Endothelial cell of umbilical vein (primary cell): ENCODE measurements around the gene DPH2. TPM values are rescaled to one million over a fixed set of nuclear protein-coding genes. Genes with fewer than 3 reads are reported as not detected.
A peak's percentile ranks its signal among the peaks of the same experiment; 100 is the strongest.

Experiments used
- BruUV-seq: library from RNA; stranded (reverse); fragments of 400-500 nt; replicated peaks from 2 replicates; lab custom pipeline; 2021; lab: Mats Ljungman, UMichigan
- CTCF ChIA-PET: fragments of 300-600, 350-600 bp; sonication (Branson Sonifier 250); formaldehyde crosslinking; loops from one replicate; lab custom pipeline; 2021; ENCODE audit warnings: antibody characterized with exemption, inconsistent platforms; lab: Charles Lee
- POLR2A ChIA-PET: fragments of 300-600, 350-600 bp; sonication (Branson Sonifier 250); formaldehyde crosslinking; loops from one replicate; lab custom pipeline; 2021; ENCODE audit warnings: antibody characterized with exemption, inconsistent platforms; lab: Charles Lee
- DNase-seq: peaks from one replicate; pipeline ENCODE4 v3.0.0-alpha.2; 2011; ENCODE audit warnings: low read depth, low spot score
- FAIRE-seq: peaks from 2 replicates; lab custom pipeline; 2011; peaks lifted over from hg19 to GRCh38; lab: Jason Lieb, UNC
- H2AFZ ChIP-seq: 2 replicates; pipeline ENCODE4 v1.6.0; 2012; ENCODE audit warnings: low read depth, low read length, control low read depth, inconsistent platforms
- H3K27ac ChIP-seq: 2 replicates; pipeline ENCODE4 v1.5.1; 2011; ENCODE audit warnings: low read depth, mild to moderate bottlenecking, control low read depth, low read length, moderate library complexity; ENCODE audit not compliant: insufficient read depth
- H3K27me3 ChIP-seq, 2 experiments: 2 replicates each; pipeline versions ENCODE4 v1.6.0 to v1.6.1; 2011; ENCODE audit warnings: low read length in 2 of 2, mixed read lengths in 1 of 2; ENCODE audit not compliant: control insufficient read depth in 2 of 2, insufficient read depth in 2 of 2
- H3K36me3 ChIP-seq, 2 experiments: 2 replicates in 1 of 2; 3 replicates in 1 of 2; pipeline ENCODE4 v1.5.1; 2011; ENCODE audit warnings: low read length in 2 of 2, mild to moderate bottlenecking in 1 of 2, moderate library complexity in 1 of 2; ENCODE audit not compliant: control insufficient read depth in 2 of 2, insufficient read depth in 2 of 2; ENCODE audit errors: extremely low read depth in 1 of 2
- H3K4me1 ChIP-seq: 3 replicates; pipeline ENCODE4 v1.5.1; 2011; ENCODE audit warnings: mild to moderate bottlenecking, low read length; ENCODE audit not compliant: control insufficient read depth, insufficient read depth; ENCODE audit errors: extremely low read depth
- H3K4me2 ChIP-seq: 2 replicates; pipeline ENCODE4 v1.6.1; 2011; ENCODE audit warnings: low read length, control low read depth, mixed read lengths; ENCODE audit not compliant: insufficient read depth
- H3K4me3 ChIP-seq, 3 experiments: fragments of 200-600 bp in 1 of 3; sonication (generic), shearing (Covaris generic) in 1 of 3; replicated peaks in 1 of 3; 2 replicates each; pipeline ENCODE4 v1.5.1; 2011 to 2016; ENCODE audit warnings: control low read depth in 3 of 3, low read length in 3 of 3, mild to moderate bottlenecking in 2 of 3, inconsistent platforms in 1 of 3, low read depth in 1 of 3, moderate library complexity in 1 of 3; ENCODE audit not compliant: insufficient read depth in 1 of 3
- H3K79me2 ChIP-seq: 2 replicates; pipeline ENCODE4 v1.6.0; 2012; ENCODE audit warnings: low read length, inconsistent platforms; ENCODE audit not compliant: control insufficient read depth, insufficient read depth
- H3K9ac ChIP-seq: replicated peaks from 2 replicates; pipeline ENCODE3; 2011; ENCODE audit warnings: low read length, control low read depth; ENCODE audit not compliant: insufficient read depth; ENCODE audit errors: extremely low read depth
- H3K9me1 ChIP-seq: replicated peaks from 3 replicates; pipeline ENCODE4 v1.6.0; 2011; ENCODE audit warnings: mild to moderate bottlenecking, low read length; ENCODE audit not compliant: control insufficient read depth, insufficient read depth; ENCODE audit errors: extremely low read depth
- H3K9me3 ChIP-seq: replicated peaks from 2 replicates; pipeline ENCODE4 v1.5.1; 2012; ENCODE audit warnings: low read length, inconsistent platforms; ENCODE audit not compliant: control insufficient read depth, insufficient read depth
- H4K20me1 ChIP-seq: replicated peaks from 2 replicates; pipeline ENCODE3; 2011; ENCODE audit warnings: mild to moderate bottlenecking, low read length; ENCODE audit not compliant: control insufficient read depth, insufficient read depth; ENCODE audit errors: extremely low read depth
- EZH2 ChIP-seq: IDR thresholded peaks from 2 replicates; pipeline ENCODE4 v1.6.1; 2012; ENCODE audit warnings: borderline replicate concordance, low read depth, mild to moderate bottlenecking, moderate library complexity, low read length, inconsistent platforms; ENCODE audit not compliant: severe bottlenecking
- FOS ChIP-seq: IDR thresholded peaks from 2 replicates; pipeline ENCODE4 v1.6.1; 2011; ENCODE audit warnings: mild to moderate bottlenecking, low read length, moderate library complexity, borderline replicate concordance; ENCODE audit not compliant: insufficient read depth
- GATA2 ChIP-seq: IDR thresholded peaks from 2 replicates; pipeline ENCODE4 v1.7.0; 2011; ENCODE audit warnings: low read depth, mild to moderate bottlenecking, moderate library complexity, mixed read lengths, low read length; ENCODE audit not compliant: insufficient read length, insufficient read depth
- JUN ChIP-seq: IDR thresholded peaks from 2 replicates; pipeline ENCODE4 v1.6.1; 2011; ENCODE audit warnings: borderline replicate concordance, low read depth; ENCODE audit not compliant: insufficient read length, insufficient read depth
- MYC ChIP-seq: IDR thresholded peaks from one replicate; pipeline ENCODE4 v1.6.1; 2011; ENCODE audit warnings: mild to moderate bottlenecking, low read depth, low read length
- POLR2A ChIP-seq: IDR thresholded peaks from 2 replicates; pipeline ENCODE4 v1.6.1; 2012; ENCODE audit warnings: low read depth, mild to moderate bottlenecking, control low read depth, low read length
- POLR2AphosphoS5 ChIP-seq: IDR thresholded peaks from 2 replicates; pipeline ENCODE4 v1.6.1; 2012; ENCODE audit warnings: low read depth, mild to moderate bottlenecking, control low read depth, low read length, moderate library complexity; ENCODE audit not compliant: insufficient read depth
- dilution Hi-C: fragments of 300-500 bp; cut with MboI; formaldehyde crosslinking; loops from one replicate; pipeline ENCODE4 v1.15.0; 2019; ENCODE audit warnings: low sequenced_read_pairs; ENCODE audit not compliant: extremely low pct_ligation_motif_present
- intact Hi-C: fragments of 100-400 bp; cut with micrococcal nuclease; formaldehyde crosslinking; loops from one replicate; pipeline ENCODE4 v1.10.0; 2022
- polyA plus RNA-seq, 4 experiments: library from polyadenylated mRNA; depleted of rRNA in 3 of 4; stranded (reverse) in 3 of 4; unstranded in 1 of 4; fragments of >200 nt; gene quantifications; 2 replicates each; pipeline versions ENCODE4 v1.2.1 to v1.2.3, GENCODE V29; 2011 to 2012; ENCODE audit warnings: missing spikeins in 1 of 4
- total RNA-seq: library from RNA; stranded (reverse); gene quantifications from 2 replicates; pipeline ENCODE4 v1.2.3, GENCODE V29; 2021
- TF ChIP-seq, protein P1 (sequence below): IDR thresholded peaks from 2 replicates; pipeline ENCODE4 v1.6.1; 2011; ENCODE audit not compliant: insufficient read depth, insufficient read length
- TF ChIP-seq, protein P2 (sequence below), 2 donors: IDR thresholded peaks; 1 replicate in 1 of 2; 2 replicates in 1 of 2; pipeline ENCODE4 v1.5.1; 2011; ENCODE audit warnings: low read length in 2 of 2, mild to moderate bottlenecking in 2 of 2, moderate library complexity in 2 of 2, control low read depth in 1 of 2, inconsistent platforms in 1 of 2, low read depth in 1 of 2; ENCODE audit not compliant: insufficient read depth in 1 of 2; ENCODE audit errors: extremely low read depth in 1 of 2

Gene DPH2
- total and polyA plus RNA-seq, 2 donors (not counting 3 experiments of a cell fraction or from before 2014, with no cell fraction given), result 28.1 to 59.1 TPM

DNA sequence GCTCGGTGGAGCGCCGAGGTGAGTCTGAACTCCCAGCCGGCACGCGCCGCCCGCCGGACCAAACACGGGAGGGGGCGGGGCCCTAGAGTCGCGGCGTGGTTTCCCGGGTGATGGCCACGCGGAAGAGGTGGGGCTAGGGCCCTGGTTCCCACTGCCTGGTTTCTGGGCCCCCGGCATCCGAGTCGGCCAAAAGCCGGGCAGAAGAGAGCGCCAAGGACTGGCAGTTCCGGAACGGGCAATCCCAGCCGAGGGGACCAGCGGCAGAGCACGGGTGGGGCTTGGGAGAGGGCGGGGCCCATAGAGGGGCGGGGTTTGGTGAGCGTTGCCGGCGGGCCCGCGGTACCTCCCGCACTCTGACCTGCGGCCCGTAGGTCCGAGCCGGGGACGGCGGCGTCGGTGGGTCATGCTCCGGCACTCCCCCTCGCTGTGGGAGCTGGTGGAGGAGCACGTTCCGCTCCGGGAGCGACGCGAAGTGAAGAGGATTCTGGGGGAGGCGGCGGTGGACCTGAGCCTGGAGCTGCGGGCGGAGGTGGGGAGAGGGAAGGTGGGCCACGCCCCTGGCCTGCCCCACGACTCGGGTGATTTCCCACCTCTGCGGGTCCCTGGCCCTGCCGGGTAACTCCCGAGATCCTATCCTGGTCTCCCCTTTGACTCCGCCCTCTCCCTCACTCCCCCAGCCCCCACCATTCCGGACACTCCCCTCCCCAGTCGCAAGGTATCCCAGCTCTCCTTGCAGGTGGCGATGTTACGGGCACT is 21.8 kb downstream of the DPH2 start, which contains the start of gene CCDC24:
TSS of gene CCDC24 (plus strand) at position 124 of the 756 bp plus-strand sequence. CDS start at position 404, 280 bp downstream.
- intact Hi-C loops (loop anchor here (1.0 to 5.0 kb wide), 3 partner anchors 11 to 229 kb away; partner anchors contain the start of gene SLC6A9), dilution Hi-C loops (no loop called here)
- peaks cover 7% of the 10 kb centered on the region for H3K4me1 ChIP-seq
- peak within 1 kb of the TSS; percentile 39 to 55 (median 49) for H3K4me3 ChIP-seq
- H3K79me2 ChIP-seq, result no peaks in the 10 kb centered on the region
- CTCF ChIA-PET, result interaction anchor here (0.7 to 3.3 kb wide), 6 partner anchors 11 to 228 kb away, joined by 3 to 14 read pairs (median 6); no protein-coding TSS in a partner anchor
- H4K20me1 ChIP-seq, result no peaks in the 10 kb centered on the region
- peak within 1 kb of the TSS; percentile 58 for H2AFZ ChIP-seq
- no peaks in the 10 kb centered on the region for H3K9me3 ChIP-seq
- H3K4me2 ChIP-seq, result peak within 1 kb of the TSS; percentile 67
- H3K9ac ChIP-seq, result peak within 1 kb of the TSS; percentile 38
- H3K27ac ChIP-seq, result no peak within 1 kb of the TSS
- BruUV-seq, result no TSS peak
- POLR2A ChIA-PET, result no interaction called here
- no peaks in the 10 kb centered on the region for H3K27me3 ChIP-seq
- peak; percentile 59 for DNase-seq
- TF ChIP-seq EZH2, result no peak
- TF ChIP-seq POLR2AphosphoS5, result peak; percentile 39
- TF ChIP-seq, protein P1, sequence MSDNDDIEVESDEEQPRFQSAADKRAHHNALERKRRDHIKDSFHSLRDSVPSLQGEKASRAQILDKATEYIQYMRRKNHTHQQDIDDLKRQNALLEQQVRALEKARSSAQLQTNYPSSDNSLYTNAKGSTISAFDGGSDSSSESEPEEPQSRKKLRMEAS, result peak; percentile 11
- no peak for TF ChIP-seq GATA2
- TF ChIP-seq JUN, result no peak
- no peak for TF ChIP-seq FOS
- TF ChIP-seq POLR2A, result peak; percentile 41
- no peak for TF ChIP-seq MYC
- TF ChIP-seq, protein P2, sequence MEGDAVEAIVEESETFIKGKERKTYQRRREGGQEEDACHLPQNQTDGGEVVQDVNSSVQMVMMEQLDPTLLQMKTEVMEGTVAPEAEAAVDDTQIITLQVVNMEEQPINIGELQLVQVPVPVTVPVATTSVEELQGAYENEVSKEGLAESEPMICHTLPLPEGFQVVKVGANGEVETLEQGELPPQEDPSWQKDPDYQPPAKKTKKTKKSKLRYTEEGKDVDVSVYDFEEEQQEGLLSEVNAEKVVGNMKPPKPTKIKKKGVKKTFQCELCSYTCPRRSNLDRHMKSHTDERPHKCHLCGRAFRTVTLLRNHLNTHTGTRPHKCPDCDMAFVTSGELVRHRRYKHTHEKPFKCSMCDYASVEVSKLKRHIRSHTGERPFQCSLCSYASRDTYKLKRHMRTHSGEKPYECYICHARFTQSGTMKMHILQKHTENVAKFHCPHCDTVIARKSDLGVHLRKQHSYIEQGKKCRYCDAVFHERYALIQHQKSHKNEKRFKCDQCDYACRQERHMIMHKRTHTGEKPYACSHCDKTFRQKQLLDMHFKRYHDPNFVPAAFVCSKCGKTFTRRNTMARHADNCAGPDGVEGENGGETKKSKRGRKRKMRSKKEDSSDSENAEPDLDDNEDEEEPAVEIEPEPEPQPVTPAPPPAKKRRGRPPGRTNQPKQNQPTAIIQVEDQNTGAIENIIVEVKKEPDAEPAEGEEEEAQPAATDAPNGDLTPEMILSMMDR (IDR thresholded peaks at IDR 0.05; ENCODE audit: extremely low read depth in 1 of 2, insufficient read depth in 1 of 2, low read depth in 1 of 2, low read length in 2 of 2), result no peak
- H3K36me3 ChIP-seq, result peaks cover 0 to 1% of the 10 kb centered on the region in 2 experiments
- peak; percentile 77 for FAIRE-seq
- H3K9me1 ChIP-seq, result no peaks in the 10 kb centered on the region
